ENCODE data around the gene SASH1. TPM values are rescaled to one million over a fixed set of nuclear protein-coding genes. Genes with fewer than 3 reads are reported as not detected.

The SASH1 gene
- polyA plus RNA-seq, 3 donors: 23.9 to 29.4 (median 26.6) TPM

- no peak for DNase-seq
Observed at GRCh38 chr6:148401571-148401970, 58.9 kb downstream of the SASH1 start.

- no peak for DNase-seq
Observed at GRCh38 chr6:148404456-148405054, 61.9 kb downstream of the SASH1 start.

GRCh38 chr6:148405894-148406293 is 63.3 kb downstream of the SASH1 start:
- no peak for DNase-seq

- DNase-seq: no peak
Observed at GRCh38 chr6:148406579-148407371, 64.1 kb downstream of the SASH1 start.

- no peak for DNase-seq
Observed at GRCh38 chr6:148407372-148407771, 64.7 kb downstream of the SASH1 start.

- DNase-seq: no peak
Observed at GRCh38 chr6:148413321-148414091, 70.9 kb downstream of the SASH1 start.

GRCh38 chr6:148414092-148414489 is 71.5 kb downstream of the SASH1 start:
- no peak for DNase-seq

- no peak for DNase-seq
Observed at GRCh38 chr6:148414836-148415235, 72.2 kb downstream of the SASH1 start.

- no peak for DNase-seq
Observed at GRCh38 chr6:148415511-148416260, 73.0 kb downstream of the SASH1 start.

GRCh38 chr6:148416330-148416965 is 73.8 kb downstream of the SASH1 start:
- DNase-seq: no peak

GRCh38 chr6:148417045-148417444 is 74.4 kb downstream of the SASH1 start:
- DNase-seq: no peak

GRCh38 chr6:148419430-148419829 is 76.8 kb downstream of the SASH1 start:
- DNase-seq: no peak

- DNase-seq: peak; percentile 73
Observed at GRCh38 chr6:148422085-148422484, 79.4 kb downstream of the SASH1 start.

GRCh38 chr6:148423133-148423532 is 80.5 kb downstream of the SASH1 start:
- no peak for DNase-seq

GRCh38 chr6:148423601-148424270 is 81.1 kb downstream of the SASH1 start:
- no peak for DNase-seq

- no peak for DNase-seq
Observed at GRCh38 chr6:148425443-148425842, 82.8 kb downstream of the SASH1 start.

- DNase-seq: no peak
Observed at GRCh38 chr6:148426317-148426977, 83.8 kb downstream of the SASH1 start.

- no peak for DNase-seq
Observed at GRCh38 chr6:148427333-148427732, 84.7 kb downstream of the SASH1 start.

- DNase-seq: no peak
Observed at GRCh38 chr6:148429423-148429822, 86.8 kb downstream of the SASH1 start.

GRCh38 chr6:148430897-148431296 is 88.3 kb downstream of the SASH1 start:
- DNase-seq: no peak
